Measurements from ENCODE around the gene CRYGS.
"Not testable (repeated sequence)": the region's sequence is repeated elsewhere in the genome, so short reads cannot be mapped to it uniquely, and the experiment has no call there.

Gene CRYGS

GRCh38 chr3:186519021-186519658 lies 25.0 kb downstream of the CRYGS start:
- no peak for DNase-seq (ENCODE audit: low read depth, low spot score)

GRCh38 chr3:186517218-186517617 lies 27.0 kb downstream of the CRYGS start:
- no peak for DNase-seq (ENCODE audit: low read depth, low spot score)

- DNase-seq (ENCODE audit: low read depth, low spot score), result no peak
Measured at GRCh38 chr3:186516646-186517045, 27.5 kb downstream of the CRYGS start.

DNA sequence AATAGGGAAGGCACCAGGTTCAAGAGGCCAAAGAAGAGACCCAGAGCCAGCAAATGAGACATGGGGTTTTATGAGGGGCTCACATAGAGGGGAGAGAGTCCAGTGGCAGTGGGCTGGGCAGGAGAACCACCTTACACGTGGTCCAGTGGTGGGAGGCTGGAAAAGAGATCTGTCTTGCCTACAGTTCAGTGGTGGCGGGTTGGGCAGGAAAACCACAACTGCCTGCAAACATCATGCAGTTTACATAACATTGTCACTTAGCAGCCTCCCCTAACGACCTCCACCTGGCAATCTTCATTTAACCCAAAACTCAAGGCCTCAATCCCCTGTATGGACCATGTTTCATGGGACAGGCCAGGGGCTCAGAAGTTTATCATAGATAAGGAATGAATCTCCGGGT lies 29.1 kb downstream of the CRYGS start:
- DNase-seq (ENCODE audit: low read depth, low spot score), result no peak

- DNase-seq (ENCODE audit: low read depth, low spot score), result no peak
Measured at GRCh38 chr3:186514296-186515002, 29.7 kb downstream of the CRYGS start.

DNA sequence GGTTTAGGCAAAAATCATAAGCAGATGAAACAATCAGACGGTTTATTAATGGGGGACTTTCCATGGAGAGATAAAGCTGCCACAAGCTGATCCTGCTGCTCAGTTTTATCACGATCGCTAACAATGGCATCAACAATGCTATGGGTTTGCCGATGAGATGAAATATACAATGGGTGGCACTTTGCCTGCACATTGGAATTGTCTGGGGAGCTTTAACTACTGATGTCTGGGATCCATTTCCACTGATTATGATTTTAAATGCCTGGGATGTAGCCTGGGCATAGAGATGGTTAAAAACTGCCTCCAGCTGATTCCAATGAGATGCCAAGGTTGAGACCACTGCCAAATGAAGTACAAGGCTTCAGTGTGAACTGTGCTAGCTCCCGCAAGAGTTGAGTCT lies 30.8 kb downstream of the CRYGS start:
- no peak for DNase-seq (ENCODE audit: low read depth, low spot score)

DNA sequence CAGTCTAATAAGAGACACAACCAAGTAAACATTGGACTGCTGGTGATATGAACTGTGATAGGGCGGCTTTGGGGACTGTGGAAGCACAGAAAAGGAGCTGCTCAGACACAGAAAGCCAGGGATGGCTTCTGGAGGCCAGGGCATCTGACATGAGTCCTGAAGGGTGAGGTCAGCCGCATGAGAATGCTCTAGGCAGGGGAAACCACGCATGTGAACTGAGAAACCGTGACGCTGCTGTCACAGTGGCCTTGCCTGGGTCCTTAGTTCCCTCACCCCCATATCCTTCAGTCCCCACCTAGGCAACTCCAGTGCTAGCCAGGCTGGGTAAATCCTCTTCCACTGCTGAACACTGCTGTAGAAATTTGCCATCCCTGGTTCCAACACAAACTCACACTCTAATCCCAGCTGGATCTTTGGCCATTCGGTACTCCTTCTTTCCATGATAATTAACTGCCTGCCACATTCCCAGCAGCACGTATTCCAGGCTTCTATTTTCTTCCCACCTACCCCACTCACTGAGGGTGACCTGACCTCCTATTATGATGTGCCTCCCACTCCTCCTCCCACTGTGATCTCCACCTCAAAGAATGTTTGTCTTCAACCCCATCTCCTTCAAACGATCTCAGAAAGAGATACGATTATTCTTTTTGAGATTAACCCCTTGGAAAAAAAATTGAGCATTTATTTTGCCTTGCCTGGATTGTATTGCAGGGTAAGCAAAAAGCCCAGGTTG lies 31.4 kb downstream of the CRYGS start:
- no peak for DNase-seq (ENCODE audit: low read depth, low spot score)

GRCh38 chr3:186511702-186512101 lies 32.5 kb downstream of the CRYGS start:
- DNase-seq (ENCODE audit: low read depth, low spot score), result no peak

- DNase-seq (ENCODE audit: low read depth, low spot score), result no peak
Measured at GRCh38 chr3:186511245-186511644, 32.9 kb downstream of the CRYGS start.

- DNase-seq (ENCODE audit: low read depth, low spot score), result no peak
Measured at GRCh38 chr3:186510374-186511079, 33.7 kb downstream of the CRYGS start.

GRCh38 chr3:186509423-186509822 lies 34.8 kb downstream of the CRYGS start:
- no peak for DNase-seq (ENCODE audit: low read depth, low spot score)

GRCh38 chr3:186506857-186507256 lies 37.3 kb downstream of the CRYGS start:
- no peak for DNase-seq (ENCODE audit: low read depth, low spot score)

- no peak for DNase-seq (ENCODE audit: low read depth, low spot score)
Measured at GRCh38 chr3:186506191-186506739, 37.9 kb downstream of the CRYGS start.

GRCh38 chr3:186502966-186503712 lies 41.0 kb downstream of the CRYGS start:
- no peak for DNase-seq (ENCODE audit: low read depth, low spot score)

GRCh38 chr3:186502138-186502948 lies 41.8 kb downstream of the CRYGS start:
- DNase-seq (ENCODE audit: low read depth, low spot score), result no peak

GRCh38 chr3:186499949-186500348 lies 44.2 kb downstream of the CRYGS start:
- DNase-seq (ENCODE audit: low read depth, low spot score), result not testable (repeated sequence)

- not testable (repeated sequence) for DNase-seq (ENCODE audit: low read depth, low spot score)
Measured at GRCh38 chr3:186498022-186498421, 46.2 kb downstream of the CRYGS start.

DNA sequence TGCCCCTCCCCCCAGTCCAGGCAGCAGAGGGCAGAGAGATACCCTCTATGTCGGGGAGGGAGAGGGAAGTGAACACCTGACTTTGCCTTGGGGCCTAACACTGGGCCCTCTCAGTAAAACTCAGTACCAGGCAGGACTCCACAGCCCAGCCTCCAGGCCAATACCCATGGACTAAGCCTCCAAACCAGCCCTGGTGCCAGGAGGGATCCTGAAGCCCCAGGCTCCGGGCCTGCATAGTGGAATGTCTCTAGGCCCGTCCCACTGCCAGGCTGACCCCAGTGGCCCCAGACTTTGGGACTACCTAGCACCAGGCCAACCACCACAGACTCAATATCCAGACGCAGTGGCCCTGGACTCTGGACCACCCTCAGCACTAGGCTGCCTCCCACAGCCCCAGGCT lies 46.6 kb downstream of the CRYGS start:
- DNase-seq (ENCODE audit: low read depth, low spot score), result no peak

GRCh38 chr3:186496635-186497034 lies 47.5 kb downstream of the CRYGS start:
- DNase-seq (ENCODE audit: low read depth, low spot score), result no peak

- DNase-seq (ENCODE audit: low read depth, low spot score), result no peak
Measured at GRCh38 chr3:186496016-186496415, 48.2 kb downstream of the CRYGS start.

All from brain pericyte (primary cell).